GDM1 (cell line): Measurements from ENCODE around the gene TMEM258.

ENCODE experiments used
- DNase-seq: peaks from one replicate; lab custom pipeline; 2025; lab: John Stamatoyannopoulos, UW

The TMEM258 gene

GRCh38 chr11:61757213-61757862 lies 35.1 kb downstream of the TMEM258 start:
- no peak for DNase-seq

DNA sequence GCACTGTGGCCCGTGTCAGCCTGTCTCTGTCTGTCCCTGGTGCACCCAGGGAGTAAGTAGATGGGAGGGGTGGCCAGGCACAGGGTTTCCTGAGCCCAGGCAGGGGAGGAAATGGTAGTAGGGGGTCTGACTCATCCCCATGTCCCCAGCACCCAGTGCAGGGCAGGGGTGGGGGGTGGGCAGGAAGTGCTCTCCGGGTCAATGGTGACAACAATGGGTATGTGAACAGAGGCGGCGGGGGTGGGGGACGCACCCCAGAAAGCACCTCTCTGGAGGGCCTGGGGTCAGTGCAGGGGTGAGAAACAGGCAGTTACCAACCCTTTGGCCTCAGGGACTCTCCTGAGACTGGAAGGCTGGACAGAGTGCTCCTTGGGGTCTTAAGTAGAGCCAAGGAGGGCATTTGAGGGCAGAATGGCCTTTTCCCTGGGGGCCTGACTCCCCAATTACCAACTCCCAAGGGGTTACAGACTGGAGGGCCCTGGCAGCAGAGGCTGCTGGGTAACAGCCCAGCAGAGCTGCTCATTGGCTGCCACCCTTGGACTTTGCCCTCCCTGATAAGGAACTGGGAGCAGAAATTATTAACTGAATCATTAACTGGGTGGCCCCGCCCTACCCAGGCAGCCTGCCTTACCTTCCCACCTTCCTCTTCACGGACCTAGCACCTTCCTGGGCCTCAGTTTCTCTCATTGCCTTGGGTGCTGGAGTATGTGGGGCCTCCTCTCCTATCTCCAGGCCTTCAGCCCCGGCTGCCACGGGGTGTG lies 35.8 kb downstream of the TMEM258 start:
- no peak for DNase-seq

DNA sequence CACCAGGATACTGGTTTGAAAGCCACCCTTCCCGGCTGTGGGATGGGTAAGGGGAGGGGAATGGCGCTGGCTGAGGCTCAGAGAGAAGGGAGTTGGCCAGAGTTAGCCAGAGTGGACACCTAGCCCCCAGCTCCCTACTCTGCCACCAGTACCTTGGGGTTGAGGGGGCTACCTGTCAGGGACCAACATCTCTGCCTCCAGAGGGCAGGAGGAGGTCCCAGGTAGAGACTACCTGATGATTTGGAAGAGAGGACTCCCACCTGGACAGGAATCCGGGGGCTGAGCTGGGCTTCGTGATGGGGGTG lies 36.3 kb downstream of the TMEM258 start:
- DNase-seq: no peak

- DNase-seq: no peak
These were observed 37.6 kb downstream of the TMEM258 start for GRCh38 chr11:61754534-61755482.

DNA sequence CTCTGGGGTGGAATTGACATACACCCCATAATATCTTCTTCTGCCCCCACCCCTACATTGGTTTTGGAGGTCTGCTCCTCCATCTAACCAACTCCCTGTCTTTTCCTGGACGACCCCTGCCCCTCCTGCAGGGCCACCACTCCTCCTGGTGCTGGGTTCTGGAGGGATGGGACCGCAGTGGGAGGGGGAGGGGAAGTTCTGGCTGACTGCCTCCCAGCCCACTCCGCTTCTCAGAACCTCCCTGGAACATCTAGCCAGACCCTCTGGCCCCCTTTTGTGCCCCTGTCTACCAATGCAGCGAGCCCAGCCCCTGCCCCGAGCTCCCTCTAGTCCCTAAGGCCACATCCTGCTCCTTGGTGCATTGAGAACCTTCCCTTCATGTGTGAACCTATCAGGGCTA lies 38.7 kb downstream of the TMEM258 start:
- no peak for DNase-seq

DNA sequence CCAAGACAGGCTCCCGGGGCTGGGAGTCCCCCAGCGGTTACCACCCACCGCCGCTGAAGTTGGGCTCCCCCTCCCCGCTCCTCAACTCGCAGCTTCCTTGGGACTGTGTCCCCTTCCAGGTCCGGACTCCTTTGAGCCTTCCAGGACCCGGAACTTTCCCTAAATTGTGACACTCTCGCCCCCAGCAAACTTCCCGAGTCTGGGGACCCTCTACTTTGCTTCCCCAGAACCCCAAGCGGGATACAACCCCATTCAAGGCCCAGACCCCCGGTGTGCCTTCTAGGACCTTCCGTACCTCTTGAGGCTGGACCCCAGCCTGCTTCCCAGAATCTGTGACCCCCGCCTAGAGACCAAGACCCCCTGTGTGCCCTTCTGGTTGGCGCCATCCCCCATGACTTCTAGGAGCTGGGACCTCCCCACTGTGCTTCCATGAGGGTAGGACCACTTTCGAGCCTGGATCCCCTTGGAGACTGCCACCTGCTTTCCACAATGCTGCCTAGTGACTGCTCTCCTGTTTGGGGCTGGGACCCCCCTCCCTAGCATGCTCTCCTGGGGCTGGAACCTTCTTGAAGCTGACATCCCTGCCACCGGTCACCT lies 39.4 kb downstream of the TMEM258 start:
- DNase-seq: no peak

DNA sequence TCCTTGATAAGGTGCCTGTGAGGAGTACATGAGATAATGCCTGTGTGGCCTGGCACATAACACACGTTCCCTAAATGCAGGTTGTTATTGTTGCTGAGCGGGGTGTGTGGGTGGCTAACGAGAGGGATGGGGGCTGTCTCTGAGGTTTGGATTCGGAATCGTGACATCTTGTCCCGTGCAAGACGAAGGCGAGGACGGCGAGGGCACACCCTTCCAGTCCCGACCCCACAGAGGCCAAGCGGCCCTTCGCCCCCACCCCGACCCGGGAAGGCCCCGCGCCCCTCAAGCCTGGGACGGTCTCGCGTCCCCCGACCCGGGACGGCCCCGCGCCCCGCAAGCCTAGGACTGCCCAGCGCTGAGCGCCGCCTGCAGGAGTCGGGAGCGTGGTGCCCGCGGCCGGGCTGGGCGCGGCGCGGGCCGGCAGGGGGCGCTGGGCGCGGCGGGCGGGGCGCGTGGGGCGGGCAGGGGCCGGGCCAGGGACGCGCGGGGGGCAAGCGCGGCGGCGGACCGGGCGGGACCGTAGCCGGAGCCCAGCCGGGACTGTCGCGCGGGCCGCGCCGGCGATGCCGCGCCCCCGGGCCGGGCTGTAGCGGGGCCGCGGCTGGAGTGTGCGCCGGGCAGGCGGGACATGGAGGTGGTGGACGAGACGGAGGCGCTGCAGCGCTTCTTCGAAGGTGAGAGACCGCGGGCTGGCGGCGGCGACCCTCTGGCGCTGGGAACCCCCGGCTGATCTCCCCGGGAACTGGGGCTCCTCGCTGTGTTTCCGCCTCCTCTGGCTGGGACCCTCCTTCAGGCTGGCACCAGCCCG lies 40.1 kb downstream of the TMEM258 start, which contains the start of gene MYRF:
Gene MYRF, plus strand, starts transcription at position 520 of the 808 bp plus-strand sequence. Its CDS starts 109 bp downstream, at position 629.
- DNase-seq: no peak

DNA sequence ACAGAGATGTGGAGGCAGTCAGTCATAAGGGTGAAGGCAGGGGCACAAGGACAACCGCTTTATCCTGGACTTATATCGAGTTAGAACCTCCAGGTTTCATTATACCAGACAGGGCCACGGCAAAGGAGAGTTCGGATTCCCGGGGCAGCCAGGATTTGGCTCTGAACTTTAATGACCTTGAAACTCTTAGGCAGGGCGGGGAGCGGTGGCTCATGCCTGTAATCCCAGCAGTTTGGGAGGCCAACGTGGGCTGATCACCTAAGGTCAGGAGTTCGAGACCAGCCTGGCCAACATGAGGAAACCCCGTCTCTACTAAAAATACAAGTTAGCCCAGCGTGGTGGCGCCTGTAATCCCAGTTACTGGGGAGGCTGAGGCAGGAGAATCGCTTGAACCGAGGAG lies 41.0 kb downstream of the TMEM258 start:
- no peak for DNase-seq

- no peak for DNase-seq
These were observed 41.6 kb downstream of the TMEM258 start for GRCh38 chr11:61750631-61751273.

DNA sequence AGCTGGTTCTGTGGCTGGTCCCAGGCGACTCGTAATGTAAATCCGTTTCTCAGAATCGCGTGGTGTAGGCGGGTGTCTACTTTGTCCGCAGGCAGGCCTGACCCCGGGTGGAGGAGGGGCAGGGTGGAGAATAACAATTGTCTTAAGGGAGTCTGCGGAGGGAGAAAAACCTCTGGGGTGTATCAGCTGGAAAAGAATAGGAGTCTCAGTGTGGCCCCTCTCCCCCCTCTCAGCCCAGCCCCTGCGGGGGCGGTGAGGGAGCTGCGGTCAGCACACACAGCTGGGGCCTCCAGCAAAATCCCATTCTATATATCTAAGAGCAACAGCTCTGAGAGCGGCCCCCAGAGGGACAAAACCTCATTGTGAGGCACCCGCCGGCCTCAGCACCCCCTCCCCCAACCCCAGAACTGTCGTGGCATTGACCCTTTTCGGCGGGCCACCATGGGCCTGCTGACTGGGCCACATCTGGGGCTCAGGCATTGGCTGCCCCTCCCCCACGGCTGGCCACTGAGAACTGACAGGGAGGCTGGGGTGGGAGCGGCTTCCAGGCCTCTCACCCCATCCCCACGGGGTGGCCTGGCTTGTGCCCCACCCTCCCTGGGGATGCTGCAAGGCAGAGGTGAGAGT lies 42.7 kb downstream of the TMEM258 start:
- no peak for DNase-seq

DNA sequence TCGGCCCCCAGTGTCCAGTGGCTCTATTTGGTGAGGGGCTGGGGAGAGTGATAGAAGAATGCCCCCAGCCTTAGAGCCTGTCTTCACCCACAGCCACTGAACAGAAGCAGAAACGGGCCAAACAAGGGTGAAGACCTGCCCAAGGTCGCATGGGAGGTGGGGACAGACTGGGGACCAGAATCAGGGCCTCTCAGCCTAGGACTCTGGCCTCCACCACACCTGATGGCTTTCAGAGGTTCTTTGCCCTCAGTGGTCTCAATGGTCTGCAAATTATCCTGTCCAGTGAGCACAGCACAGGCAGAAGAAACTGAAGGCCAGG lies 44.5 kb downstream of the TMEM258 start:
- no peak for DNase-seq

DNA sequence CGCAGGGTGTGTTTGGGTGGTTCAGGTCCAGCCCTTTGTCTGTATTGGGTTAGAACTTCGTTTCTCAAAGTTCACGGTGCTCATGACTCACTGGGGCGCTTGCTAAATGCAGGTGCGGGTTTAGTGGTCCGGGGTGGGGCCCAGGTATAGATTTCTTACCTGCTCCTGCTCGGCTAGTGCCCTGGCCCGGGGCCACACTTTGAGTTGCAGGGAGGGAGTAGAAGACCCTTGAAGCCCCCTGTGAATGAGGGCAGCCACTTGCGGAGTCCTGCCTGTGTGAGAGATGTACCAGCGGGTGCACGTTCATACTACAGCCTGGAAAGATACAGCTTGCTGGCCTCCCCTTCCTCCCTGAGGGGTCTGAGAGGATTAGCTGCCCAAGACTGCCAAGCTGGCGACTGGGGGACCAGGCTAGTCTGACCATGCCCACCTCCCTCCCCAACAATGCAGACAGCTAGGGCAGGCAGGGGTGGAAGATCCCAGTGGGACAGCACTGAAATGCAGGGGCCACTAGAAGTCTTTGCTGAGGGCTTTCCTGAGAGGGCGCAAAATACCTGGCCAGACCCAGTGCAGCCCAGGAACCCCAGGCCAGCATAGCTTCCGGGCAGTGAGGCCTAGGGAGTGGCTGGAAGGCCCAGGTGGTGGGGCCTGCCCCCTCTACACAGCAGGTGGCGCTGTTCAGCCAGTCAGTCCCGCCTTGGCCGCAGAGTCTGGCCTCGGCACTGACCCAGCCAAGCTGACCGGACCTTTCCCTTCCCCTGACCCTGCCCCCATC lies 45.0 kb downstream of the TMEM258 start:
- DNase-seq: no peak

DNA sequence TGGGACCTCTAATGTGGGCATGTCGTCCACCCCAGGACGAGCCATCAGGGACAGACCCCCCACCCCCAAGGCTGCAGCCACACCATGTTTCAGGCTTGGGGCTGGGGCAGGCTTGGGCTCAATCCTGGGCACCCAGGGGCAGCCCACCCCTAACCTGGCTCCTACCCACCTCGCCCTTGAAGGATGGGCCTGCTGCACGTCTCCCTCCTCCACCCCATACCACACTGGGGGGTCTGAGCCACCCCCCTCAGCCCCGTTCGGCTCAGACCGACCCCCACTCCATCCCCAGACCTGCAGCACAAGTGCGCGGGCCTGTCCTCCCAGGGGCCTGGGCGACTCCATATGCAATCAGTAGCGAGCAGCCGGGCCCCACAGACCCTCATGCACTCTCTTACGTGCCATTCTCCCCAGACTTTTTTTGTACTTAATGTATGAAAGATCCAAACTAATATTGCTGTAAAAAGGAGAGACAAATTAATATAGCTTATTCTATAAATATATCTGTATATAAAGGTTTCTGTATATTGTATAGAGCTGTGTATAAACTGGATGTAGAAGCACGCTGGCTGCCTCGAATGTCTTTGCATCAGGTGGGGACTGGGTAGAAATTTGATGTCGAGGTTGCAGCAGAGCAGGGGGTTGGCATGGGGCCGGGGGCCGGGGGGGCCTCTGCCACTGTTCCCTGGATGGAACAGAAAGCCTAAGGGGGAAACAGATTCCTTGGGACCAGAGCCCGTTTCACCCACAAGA lies 45.8 kb downstream of the TMEM258 start:
- no peak for DNase-seq

GRCh38 chr11:61745781-61746441 lies 46.5 kb downstream of the TMEM258 start:
- no peak for DNase-seq

GRCh38 chr11:61744609-61745156 lies 47.7 kb downstream of the TMEM258 start:
- DNase-seq: no peak

- DNase-seq: no peak
These were observed 48.2 kb downstream of the TMEM258 start for GRCh38 chr11:61744181-61744580.

GRCh38 chr11:61743486-61744095 lies 48.8 kb downstream of the TMEM258 start:
- no peak for DNase-seq

DNA sequence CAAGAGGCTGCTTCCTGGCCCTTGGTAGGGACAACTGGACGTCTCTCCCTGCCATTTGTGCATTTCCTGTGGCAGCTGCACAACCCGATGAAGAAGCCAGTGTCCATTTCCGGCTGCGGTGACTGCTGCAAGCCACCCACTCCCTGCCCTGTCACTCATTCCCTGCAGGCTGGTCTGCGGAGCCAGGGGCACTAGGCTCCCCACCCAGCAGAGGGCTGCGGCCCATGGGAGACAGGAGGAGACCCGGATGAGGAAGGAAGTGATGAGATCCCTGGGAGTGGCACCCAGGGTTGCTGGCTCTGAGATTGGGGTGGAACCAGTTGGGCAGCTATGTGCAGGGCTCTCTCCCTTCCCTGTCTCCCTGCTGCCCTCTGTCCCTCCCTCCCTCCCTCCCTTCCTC lies 50.0 kb downstream of the TMEM258 start:
- DNase-seq: no peak
